AG04449 (cell line): ENCODE data around the gene ALOX5.

ENCODE experiments used
- CTCF ChIA-PET: fragments of 350-600 bp; formaldehyde crosslinking; extraction: SDS; loops from one replicate; lab custom pipeline; 2021; ENCODE audit warnings: antibody characterized with exemption; lab: Yijun Ruan, JAX
- POLR2A ChIA-PET: fragments of 400-600, 350-600 bp; formaldehyde crosslinking; extraction: SDS; loops from one replicate; lab custom pipeline; 2020; ENCODE audit warnings: antibody characterized with exemption, inconsistent platforms; lab: Yijun Ruan, JAX
- DNase-seq: peaks from one replicate; pipeline ENCODE4 v3.0.0-alpha.2; 2010; ENCODE audit warnings: low read depth, low spot score
- H3K4me3 ChIP-seq: 2 replicates; pipeline ENCODE4 v1.5.1; 2011; ENCODE audit warnings: low read depth, mild to moderate bottlenecking, control low read depth, low read length
- CTCF ChIP-seq: IDR thresholded peaks from one replicate; pipeline ENCODE4 v1.5.1; 2011; ENCODE audit warnings: mild to moderate bottlenecking, moderate library complexity, low read length, control low read depth, inconsistent platforms; ENCODE audit not compliant: insufficient read depth; ENCODE audit errors: missing control alignments

ALOX5 gene

DNA sequence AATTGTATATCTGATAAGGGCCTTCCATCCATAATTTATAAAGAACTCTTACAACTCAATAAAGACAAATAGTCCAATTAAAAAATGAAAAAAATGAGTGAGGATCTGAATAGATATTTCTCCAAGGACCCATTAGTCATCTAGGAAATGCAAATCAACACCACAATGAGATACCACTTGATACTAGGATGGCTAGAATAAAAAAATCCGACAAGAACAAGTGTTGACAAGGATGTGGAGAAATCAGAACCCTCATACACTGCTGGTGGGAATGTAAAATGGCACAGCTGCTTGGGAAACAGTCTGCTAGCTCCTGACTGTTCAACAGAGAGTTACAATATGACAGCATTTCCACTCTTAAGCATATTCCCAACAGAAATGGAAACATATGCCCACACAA is 24.6 kb downstream of the ALOX5 start:
- ChIA-PET POLR2A (no interaction called here), CTCF (no interaction called here)
- TF ChIP-seq CTCF = no peak
- no peak overlapping the region for H3K4me3 ChIP-seq
- DNase-seq = no peak

DNA sequence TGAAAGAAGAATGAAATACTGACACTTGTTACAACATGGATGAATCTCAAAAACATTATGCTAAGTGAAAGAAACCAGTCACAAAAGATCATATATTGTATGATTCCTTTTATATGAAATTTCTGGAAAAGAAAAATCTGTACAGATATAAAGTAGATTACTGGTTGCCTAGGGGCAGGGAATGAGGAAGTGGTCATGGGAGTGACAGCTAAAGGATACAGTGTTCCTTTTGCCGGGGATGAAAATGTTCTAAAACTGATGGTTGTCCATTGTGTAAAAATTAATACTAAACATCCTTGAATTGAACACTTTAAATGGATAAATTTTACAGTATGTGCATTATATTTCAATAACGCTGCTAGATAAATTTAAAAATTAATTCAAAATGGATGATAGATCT is 25.1 kb downstream of the ALOX5 start:
- ChIA-PET CTCF (no interaction called here), POLR2A (no interaction called here)
- no peak for TF ChIP-seq CTCF
- H3K4me3 ChIP-seq = no peak overlapping the region
- no peak for DNase-seq

DNA sequence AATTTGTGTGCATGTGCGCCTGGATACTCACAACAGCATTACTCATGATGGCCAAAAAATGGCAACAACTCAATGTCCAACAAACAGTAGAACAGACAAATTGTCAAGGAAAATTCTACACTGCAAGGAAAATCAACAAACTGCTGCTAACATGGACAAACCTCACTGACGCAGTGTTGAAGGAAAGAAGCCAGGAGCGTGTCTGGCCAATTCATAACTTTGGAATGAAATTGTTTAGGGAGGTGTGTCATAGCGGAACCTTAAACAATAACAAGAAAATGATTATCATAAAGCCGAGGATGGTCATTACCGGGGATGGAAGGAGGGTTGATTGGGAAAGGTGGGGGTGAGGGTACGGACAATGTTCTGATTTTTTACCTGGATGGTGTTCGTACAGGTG is 29.1 kb downstream of the ALOX5 start:
- CTCF ChIA-PET = no interaction called here
- no peak overlapping the region for H3K4me3 ChIP-seq
- POLR2A ChIA-PET = no interaction called here
- TF ChIP-seq CTCF = no peak
- no peak for DNase-seq

DNA sequence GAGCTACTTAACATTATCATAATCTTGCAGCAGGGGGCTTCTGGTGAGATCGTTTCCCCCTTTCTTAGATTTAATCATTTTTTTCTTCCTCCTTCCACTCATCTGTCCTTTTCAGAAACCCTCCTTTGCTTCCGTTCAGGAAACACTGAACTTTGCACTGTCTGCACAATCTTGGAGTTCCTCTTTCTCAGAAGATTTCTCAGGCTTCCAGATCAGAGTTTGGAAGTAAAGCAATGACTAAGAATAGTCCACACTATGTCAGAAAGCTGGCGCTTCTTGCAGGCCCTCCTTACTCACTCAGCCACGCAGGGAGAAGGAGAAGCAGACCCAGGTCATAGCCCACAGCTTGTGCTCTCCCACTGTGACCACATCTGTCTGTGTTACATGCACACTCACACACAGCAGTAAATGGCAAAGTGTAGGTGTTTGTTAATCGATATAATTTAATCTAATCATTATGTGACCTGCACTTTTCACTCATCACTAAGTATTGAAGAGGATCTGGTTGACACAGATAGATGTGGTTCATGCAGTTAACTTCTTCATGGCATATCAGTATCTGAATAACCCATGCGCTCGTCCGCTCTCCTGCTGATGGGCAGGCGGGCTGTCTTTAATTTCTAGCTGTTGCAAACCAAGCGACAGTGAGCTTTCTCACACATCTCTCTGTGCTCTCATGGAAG is 30.2 kb downstream of the ALOX5 start:
- DNase-seq = no peak
- POLR2A ChIA-PET = no interaction called here
- TF ChIP-seq CTCF = no peak
- no peak overlapping the region for H3K4me3 ChIP-seq
- CTCF ChIA-PET = no interaction called here

DNA sequence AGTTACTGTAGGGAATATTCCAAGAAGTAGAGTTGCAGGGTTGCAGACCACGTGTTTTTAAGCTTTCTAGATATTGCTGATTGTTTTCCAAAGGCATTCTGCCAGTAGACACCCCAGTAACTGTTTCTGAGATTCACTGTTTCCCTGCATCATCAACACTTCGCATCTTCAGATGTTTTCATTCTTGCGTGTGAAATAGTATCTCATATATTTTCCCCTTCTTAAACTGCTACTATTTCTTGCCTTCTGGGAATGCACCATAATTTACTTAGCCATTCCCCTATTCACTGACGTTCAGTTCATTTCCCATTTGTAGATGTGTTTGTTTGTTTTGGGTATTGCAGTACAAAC is 30.7 kb downstream of the ALOX5 start:
- DNase-seq = no peak
- no peak for TF ChIP-seq CTCF
- ChIA-PET CTCF (no interaction called here), POLR2A (no interaction called here)
- no peak overlapping the region for H3K4me3 ChIP-seq

- ChIA-PET POLR2A (no interaction called here), CTCF (no interaction called here)
- no peak for TF ChIP-seq CTCF
- DNase-seq = no peak
- H3K4me3 ChIP-seq = no peak overlapping the region
These were observed 33.5 kb downstream of the ALOX5 start for GRCh38 chr10:45407542-45407941.
